ENCODE data around the gene GHRHR. TPM values are rescaled to one million over a fixed set of nuclear protein-coding genes. Genes with fewer than 3 reads are reported as not detected.

The GHRHR gene
- total and polyA plus RNA-seq, 2 of the 4 experiments (the other 2 are of a cell fraction): not detected

DNA sequence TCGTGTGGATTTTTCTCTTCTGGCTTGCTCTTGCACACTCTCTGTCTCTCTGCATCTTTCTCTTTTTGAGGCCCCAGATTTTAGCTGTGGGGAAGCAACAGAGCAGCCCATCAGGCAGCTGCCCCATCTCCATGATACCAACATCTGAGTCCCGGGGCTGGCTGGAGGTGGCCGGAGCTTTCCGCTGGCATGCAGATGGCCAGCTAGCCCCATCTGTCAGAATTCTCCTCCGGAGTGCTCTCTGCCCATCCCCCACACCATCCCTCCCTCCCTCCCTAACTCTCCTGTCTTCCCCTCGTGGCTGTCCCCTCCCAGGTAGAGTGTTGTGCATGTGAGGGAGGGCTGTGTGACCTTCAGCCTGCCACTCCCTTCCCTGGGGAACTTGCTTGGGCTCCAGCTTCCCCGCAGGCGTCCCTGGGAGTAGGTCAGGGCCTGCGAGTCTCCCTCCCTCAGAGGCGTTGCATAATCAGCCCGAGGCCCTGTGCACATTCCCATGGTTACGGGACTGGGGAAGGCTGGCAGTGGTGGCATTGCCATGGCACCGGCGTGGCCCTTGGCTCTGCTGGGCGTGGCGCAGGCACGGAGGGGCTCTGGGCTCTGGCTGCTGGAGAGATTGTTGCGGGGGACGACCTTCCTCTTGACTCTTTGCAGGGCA lies 24.7 kb downstream of the GHRHR start:
- Histone ChIP-seq H3K4ac (ENCODE audit: low read depth, low read length) (no peak overlapping the region), H4K8ac (ENCODE audit: low read depth in 2 of 2, low read length in 2 of 2) (no peak overlapping the region), H3K14ac (replicated peaks; ENCODE audit: low read depth, low read length) (no peak overlapping the region), H3K56ac (ENCODE audit: extremely low read depth, insufficient read depth, low read length) (no peak overlapping the region), H2AFZ (replicated peaks; ENCODE audit: low read length, poor library complexity) (no peak overlapping the region), H3K9me1 (ENCODE audit: insufficient read depth, low read length) (no peaks in the 10 kb centered on the region), H2AK9ac (replicated peaks; ENCODE audit: low read depth, low read length, poor library complexity) (no peak overlapping the region), H3K18ac (ENCODE audit: low read depth, low read length) (no peak overlapping the region), H2BK15ac (ENCODE audit: low read depth, low read length) (no peak overlapping the region), H2BK20ac (ENCODE audit: low read depth, low read length) (no peak overlapping the region), H3K36me3 (ENCODE audit: control insufficient read depth, insufficient read depth, low read length) (no peaks in the 10 kb centered on the region), H3K4me1 (ENCODE audit: control insufficient read depth, insufficient read depth, low read length) (no peaks in the 10 kb centered on the region), H4K5ac (ENCODE audit: low read depth, low read length) (no peak overlapping the region), H3K27ac (ENCODE audit: insufficient read depth, low read length) (no peak overlapping the region), H2AK5ac (ENCODE audit: low read depth, low read length) (no peak overlapping the region), H3K27me3 (ENCODE audit: control insufficient read depth, insufficient read depth, low read length) (peaks cover 19% of the 10 kb centered on the region), H4K91ac (ENCODE audit: insufficient read depth, low read depth, low read length) (no peak overlapping the region), H3K9me3 (ENCODE audit: control insufficient read depth, insufficient read depth, low read length) (no peaks in the 10 kb centered on the region), H3K4me2 (ENCODE audit: low read depth, low read length) (no peak overlapping the region), H4K20me1 (ENCODE audit: insufficient read depth, low read length) (no peaks in the 10 kb centered on the region), H3K23ac (ENCODE audit: low read depth, low read length) (no peak overlapping the region), H2BK5ac (ENCODE audit: low read depth, low read length, poor library complexity, severe bottlenecking) (no peak overlapping the region), H3K79me1 (ENCODE audit: low read depth in 1 of 2, low read length in 2 of 2) (no peaks in the 10 kb centered on the region), H2BK120ac (ENCODE audit: low read depth, low read length) (no peak overlapping the region), H3K9ac (ENCODE audit: low read depth, low read length) (no peak overlapping the region), H3K4me3 (ENCODE audit: insufficient read depth, low read depth, low read length) (no peak overlapping the region)
- dilution Hi-C loops (cut with HindIII; ENCODE audit: low sequenced_read_pairs, unreplicated experiment): no loop called here
- POLR2A ChIA-PET (ENCODE audit: unreplicated experiment): no interaction called here
- DNase-seq (no peak), ATAC-seq (ENCODE audit: low read depth) (no peak)
- BruUV-seq (replicated peaks): no TSS peak
- intact Hi-C loops (cut with micrococcal nuclease): no loop called here
- in situ Hi-C loops (cut with MboI; ENCODE audit: low sequenced_read_pairs): no loop called here
- TF ChIP-seq, protein P1, sequence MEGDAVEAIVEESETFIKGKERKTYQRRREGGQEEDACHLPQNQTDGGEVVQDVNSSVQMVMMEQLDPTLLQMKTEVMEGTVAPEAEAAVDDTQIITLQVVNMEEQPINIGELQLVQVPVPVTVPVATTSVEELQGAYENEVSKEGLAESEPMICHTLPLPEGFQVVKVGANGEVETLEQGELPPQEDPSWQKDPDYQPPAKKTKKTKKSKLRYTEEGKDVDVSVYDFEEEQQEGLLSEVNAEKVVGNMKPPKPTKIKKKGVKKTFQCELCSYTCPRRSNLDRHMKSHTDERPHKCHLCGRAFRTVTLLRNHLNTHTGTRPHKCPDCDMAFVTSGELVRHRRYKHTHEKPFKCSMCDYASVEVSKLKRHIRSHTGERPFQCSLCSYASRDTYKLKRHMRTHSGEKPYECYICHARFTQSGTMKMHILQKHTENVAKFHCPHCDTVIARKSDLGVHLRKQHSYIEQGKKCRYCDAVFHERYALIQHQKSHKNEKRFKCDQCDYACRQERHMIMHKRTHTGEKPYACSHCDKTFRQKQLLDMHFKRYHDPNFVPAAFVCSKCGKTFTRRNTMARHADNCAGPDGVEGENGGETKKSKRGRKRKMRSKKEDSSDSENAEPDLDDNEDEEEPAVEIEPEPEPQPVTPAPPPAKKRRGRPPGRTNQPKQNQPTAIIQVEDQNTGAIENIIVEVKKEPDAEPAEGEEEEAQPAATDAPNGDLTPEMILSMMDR (conservative IDR thresholded peaks at IDR 0.05; ENCODE audit: low read depth, low read length): no peak
- TF ChIP-seq NFE2L2 (IDR thresholded peaks at IDR 0.05; ENCODE audit: low read depth, low read length): no peak
- no peak for TF ChIP-seq SMC3 (IDR thresholded peaks at IDR 0.05; ENCODE audit: low read depth, low read length)
- TF ChIP-seq, protein P2, sequence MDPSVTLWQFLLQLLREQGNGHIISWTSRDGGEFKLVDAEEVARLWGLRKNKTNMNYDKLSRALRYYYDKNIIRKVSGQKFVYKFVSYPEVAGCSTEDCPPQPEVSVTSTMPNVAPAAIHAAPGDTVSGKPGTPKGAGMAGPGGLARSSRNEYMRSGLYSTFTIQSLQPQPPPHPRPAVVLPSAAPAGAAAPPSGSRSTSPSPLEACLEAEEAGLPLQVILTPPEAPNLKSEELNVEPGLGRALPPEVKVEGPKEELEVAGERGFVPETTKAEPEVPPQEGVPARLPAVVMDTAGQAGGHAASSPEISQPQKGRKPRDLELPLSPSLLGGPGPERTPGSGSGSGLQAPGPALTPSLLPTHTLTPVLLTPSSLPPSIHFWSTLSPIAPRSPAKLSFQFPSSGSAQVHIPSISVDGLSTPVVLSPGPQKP (IDR thresholded peaks at IDR 0.05; ENCODE audit: borderline replicate concordance, low read depth, low read length): no peak
- no peak for TF ChIP-seq MAZ (IDR thresholded peaks at IDR 0.05; ENCODE audit: borderline replicate concordance, low read depth, low read length)
- TF ChIP-seq FOS (IDR thresholded peaks at IDR 0.05; ENCODE audit: low read depth, low read length): no peak
- TF ChIP-seq RCOR1 (IDR thresholded peaks at IDR 0.05; ENCODE audit: insufficient replicate concordance, low read length): no peak
- TF ChIP-seq CEBPB (IDR thresholded peaks at IDR 0.05; ENCODE audit: low read depth, low read length): no peak
- TF ChIP-seq MXI1 (IDR thresholded peaks at IDR 0.05; ENCODE audit: borderline replicate concordance, low read depth, low read length): no peak
- no peak for TF ChIP-seq RAD21 (IDR thresholded peaks at IDR 0.05; ENCODE audit: low read length)
- TF ChIP-seq POLR2A (IDR thresholded peaks at IDR 0.05; ENCODE audit: low read depth, low read length): no peak
- 81% methylated on average over 5 of the region's 19 CpGs; no CpG with 5 or more reads in 1 of the 2 experiments for WGBS, 2 experiments (ENCODE audit: extremely low coverage in 2 of 2, insufficient read length in 1 of 2)
- CTCF ChIA-PET: interaction anchor here (1.0 kb wide), 1 partner anchor 134 kb away, joined by 4 read pairs; no protein-coding TSS in a partner anchor
